Epithelial cell of esophagus (primary cell): Measurements from ENCODE around the gene RPL7A.

ENCODE experiments used
- DNase-seq: peaks from one replicate; pipeline ENCODE4 v3.0.0; 2010; ENCODE audit warnings: low read depth
- H3K4me3 ChIP-seq: 2 replicates; pipeline ENCODE4 v1.5.1; 2011; ENCODE audit warnings: mild to moderate bottlenecking, low read length, control low read depth
- TF ChIP-seq, protein P1 (sequence below): IDR thresholded peaks from 2 replicates; pipeline ENCODE4 v1.5.1; 2011; ENCODE audit warnings: low read depth, mild to moderate bottlenecking, low read length, control low read depth, inconsistent platforms; ENCODE audit not compliant: insufficient read depth; ENCODE audit errors: missing control alignments

RPL7A gene

DNA sequence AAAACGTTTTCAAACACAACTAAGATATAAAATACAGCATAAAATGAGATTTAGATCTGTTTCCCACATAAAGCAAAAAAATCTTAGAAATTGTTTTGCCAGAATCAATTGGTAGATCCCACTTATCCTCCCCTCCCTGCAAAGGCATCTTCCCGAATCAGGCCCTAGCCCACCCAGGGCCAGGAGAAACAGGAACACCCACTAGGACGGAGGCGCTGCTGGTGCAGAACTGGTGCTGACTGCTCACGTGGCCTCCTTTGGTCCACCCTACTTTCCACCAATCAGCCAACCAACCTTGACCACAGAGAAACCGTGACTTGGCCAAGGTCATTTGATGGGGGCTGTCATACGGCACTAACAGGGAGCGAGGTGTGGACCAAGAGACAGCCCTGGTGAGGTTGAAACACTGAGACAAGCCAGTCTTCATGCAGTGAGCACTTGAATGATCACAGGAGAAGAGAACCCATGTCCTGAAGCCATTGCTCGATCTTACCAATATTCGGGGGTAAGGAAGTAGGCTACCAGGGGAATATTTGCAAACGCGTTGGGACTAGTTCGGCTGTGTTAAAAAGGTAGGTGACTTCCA, 13.6 kb downstream of the RPL7A start:
- no peak for DNase-seq
- H3K4me3 ChIP-seq: no peak overlapping the region
- TF ChIP-seq, protein P1, sequence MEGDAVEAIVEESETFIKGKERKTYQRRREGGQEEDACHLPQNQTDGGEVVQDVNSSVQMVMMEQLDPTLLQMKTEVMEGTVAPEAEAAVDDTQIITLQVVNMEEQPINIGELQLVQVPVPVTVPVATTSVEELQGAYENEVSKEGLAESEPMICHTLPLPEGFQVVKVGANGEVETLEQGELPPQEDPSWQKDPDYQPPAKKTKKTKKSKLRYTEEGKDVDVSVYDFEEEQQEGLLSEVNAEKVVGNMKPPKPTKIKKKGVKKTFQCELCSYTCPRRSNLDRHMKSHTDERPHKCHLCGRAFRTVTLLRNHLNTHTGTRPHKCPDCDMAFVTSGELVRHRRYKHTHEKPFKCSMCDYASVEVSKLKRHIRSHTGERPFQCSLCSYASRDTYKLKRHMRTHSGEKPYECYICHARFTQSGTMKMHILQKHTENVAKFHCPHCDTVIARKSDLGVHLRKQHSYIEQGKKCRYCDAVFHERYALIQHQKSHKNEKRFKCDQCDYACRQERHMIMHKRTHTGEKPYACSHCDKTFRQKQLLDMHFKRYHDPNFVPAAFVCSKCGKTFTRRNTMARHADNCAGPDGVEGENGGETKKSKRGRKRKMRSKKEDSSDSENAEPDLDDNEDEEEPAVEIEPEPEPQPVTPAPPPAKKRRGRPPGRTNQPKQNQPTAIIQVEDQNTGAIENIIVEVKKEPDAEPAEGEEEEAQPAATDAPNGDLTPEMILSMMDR: no peak

DNA sequence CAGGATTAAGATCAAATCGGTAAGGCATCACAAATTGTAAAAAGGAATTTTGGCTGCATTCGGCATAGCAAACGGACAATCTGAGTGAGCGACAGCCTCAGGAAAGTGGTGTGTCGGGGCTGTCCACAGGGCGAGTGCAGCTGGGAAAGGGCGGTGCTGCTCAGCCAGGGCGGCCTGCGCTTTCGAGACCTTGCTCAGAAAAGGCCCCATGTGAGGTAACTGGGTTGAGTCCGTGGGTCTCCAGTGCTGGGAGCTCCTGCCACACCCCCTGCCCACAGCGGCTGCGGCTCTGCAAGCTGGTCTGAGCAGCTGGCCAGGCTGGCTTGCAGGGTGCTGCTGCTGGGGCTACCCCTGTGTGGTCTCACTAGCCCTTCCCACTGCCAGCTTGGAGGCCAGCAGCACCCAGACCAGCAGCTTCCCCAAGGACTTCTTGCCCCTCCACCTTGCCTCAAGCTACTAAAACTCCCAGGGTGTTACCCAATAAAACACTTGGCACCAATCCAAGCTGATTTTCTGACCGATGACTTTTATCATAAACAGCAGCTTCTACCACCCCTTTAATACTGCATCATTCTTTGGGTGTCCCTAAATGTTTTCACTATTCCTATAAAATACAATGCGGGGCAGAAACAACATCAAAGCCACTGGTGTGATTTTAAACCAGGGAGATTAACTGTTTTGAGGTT, 14.5 kb downstream of the RPL7A start:
- DNase-seq: peak; percentile 27
- TF ChIP-seq, protein P1: no peak
- no peak overlapping the region for H3K4me3 ChIP-seq

DNA sequence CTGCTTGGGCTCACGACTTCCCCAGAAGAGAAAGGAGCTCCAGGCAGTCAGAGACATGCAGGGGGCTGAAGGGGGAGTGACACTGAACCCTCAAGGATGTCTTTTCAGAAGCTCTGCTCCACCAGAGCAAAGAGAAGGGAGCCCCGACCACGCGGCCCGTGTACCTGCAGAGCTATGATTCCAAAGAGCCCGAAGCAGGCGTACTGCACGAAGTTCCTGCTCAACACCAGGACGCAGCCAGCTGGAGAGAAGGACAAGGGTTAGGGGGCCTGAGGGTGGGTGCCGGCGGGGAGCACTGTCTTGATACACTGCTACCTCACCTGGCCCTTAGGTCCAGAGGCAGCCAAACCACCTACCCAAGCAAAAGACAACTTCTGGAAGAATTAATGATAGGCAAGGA, 18.4 kb downstream of the RPL7A start:
- DNase-seq: no peak
- no peak overlapping the region for H3K4me3 ChIP-seq
- TF ChIP-seq, protein P1: no peak

DNA sequence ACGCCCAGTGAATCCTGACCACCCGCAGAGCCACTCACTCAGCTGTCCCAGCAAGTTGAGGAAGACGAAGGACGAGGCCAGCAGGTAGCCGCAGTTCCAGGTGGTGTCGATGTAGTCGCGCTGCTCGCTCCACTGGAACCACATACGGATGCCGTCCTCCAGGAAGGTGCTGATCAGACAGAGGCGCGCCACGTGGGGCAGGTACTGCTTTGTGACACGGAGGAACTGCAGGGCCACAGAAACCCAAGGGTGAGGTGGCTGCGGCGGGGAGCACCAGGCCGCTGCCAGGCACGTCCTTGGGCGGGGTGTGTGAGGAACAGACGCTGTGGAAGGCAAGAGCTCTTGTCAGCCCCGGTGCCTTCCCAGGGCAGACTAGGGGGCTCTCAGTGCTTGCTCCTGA, 19.2 kb downstream of the RPL7A start:
- TF ChIP-seq, protein P1: no peak
- H3K4me3 ChIP-seq: no peak overlapping the region
- no peak for DNase-seq

DNA sequence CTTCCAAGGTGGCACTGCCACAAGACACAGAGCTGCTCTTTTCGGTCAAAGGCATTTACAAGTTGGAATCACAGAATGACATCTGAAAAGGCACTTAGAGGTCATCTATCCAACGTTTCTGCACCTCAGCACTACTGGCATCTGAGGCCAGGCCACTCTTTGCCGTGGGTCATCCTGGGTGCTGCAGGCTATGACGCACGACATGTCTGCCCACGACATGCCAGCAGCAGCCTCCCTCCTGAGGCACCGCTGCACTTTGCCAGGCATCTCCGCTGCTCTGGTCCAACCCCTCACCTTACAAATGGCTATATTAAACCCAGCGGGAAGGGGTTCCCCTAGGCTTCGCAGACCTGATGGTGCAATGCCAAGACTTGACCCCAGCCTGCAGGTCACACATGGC, 19.8 kb downstream of the RPL7A start:
- TF ChIP-seq, protein P1: no peak
- H3K4me3 ChIP-seq: no peak overlapping the region
- DNase-seq: no peak

DNA sequence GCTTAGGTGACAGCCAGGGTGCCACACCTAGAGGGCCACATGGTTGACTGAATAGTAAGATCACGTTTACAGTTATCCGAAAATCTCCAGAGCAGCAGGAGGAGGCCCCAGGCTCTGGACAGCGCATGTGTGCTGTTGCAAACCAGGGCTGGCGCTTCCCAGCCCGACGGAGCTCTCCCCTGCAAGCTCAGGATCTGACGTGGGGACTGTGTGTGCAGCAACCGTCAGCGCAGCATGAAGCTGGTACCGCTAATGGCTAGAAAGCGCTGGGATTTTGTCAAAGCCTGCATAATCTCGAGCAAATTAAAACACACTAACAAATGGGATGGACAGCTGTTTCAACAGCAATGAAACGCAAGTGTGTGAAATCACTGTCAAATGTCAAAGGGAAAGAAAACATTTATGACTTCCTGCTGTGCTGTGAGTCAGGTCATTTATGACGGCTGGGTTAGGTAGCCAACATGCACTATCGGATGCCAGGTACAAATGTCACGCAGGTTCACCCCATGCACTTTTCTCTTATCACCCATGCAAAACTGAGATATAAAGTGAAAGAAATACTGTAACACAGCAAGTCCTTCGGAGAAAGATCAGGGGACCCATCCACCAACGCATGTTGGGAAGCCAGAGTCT, 20.3 kb downstream of the RPL7A start:
- H3K4me3 ChIP-seq: no peak overlapping the region
- TF ChIP-seq, protein P1: no peak
- no peak for DNase-seq
